ENCODE results near the gene MYOC.
"Not testable (repeated sequence)": the region's sequence is repeated elsewhere in the genome, so short reads cannot be mapped to it uniquely, and the experiment has no call there.

MYOC gene

GRCh38 chr1:171652234-171652822 is at the start of gene MYOC:
MYOC (minus strand) TSS chr1:171652688; CDS start chr1:171652611, 77 bp downstream.
- DNase-seq: no peak

- no peak for DNase-seq
Observed at GRCh38 chr1:171699531-171699930, 47.0 kb upstream of the MYOC start.

- DNase-seq: not testable (repeated sequence)
Observed at GRCh38 chr1:171695772-171696171, 43.3 kb upstream of the MYOC start.

GRCh38 chr1:171693541-171693940 is 41.1 kb upstream of the MYOC start:
- not testable (repeated sequence) for DNase-seq

GRCh38 chr1:171683870-171684269 is 31.4 kb upstream of the MYOC start:
- DNase-seq: no peak

GRCh38 chr1:171680339-171680738 is 27.9 kb upstream of the MYOC start:
- DNase-seq: no peak

- no peak for DNase-seq
Observed at GRCh38 chr1:171676823-171677222, 24.3 kb upstream of the MYOC start.

GRCh38 chr1:171674431-171675405 is 22.2 kb upstream of the MYOC start:
- DNase-seq: no peak

GRCh38 chr1:171670739-171671138 is 18.3 kb upstream of the MYOC start:
- DNase-seq: no peak

GRCh38 chr1:171668372-171668771 is 15.9 kb upstream of the MYOC start:
- no peak for DNase-seq

- no peak for DNase-seq
Observed at GRCh38 chr1:171666114-171666769, 13.8 kb upstream of the MYOC start.

GRCh38 chr1:171664976-171665375 is 12.5 kb upstream of the MYOC start:
- DNase-seq: no peak

- DNase-seq: no peak
Observed at GRCh38 chr1:171663854-171664575, 11.5 kb upstream of the MYOC start.

GRCh38 chr1:171663036-171663853 is 10.8 kb upstream of the MYOC start:
- no peak for DNase-seq

GRCh38 chr1:171661076-171661650 is 8.7 kb upstream of the MYOC start:
- no peak for DNase-seq

- not testable (repeated sequence) for DNase-seq
Observed at GRCh38 chr1:171656206-171656605, 3.7 kb upstream of the MYOC start.

- DNase-seq: no peak
Observed at GRCh38 chr1:171655746-171656116, 3.2 kb upstream of the MYOC start.

- no peak for DNase-seq
Observed at GRCh38 chr1:171654942-171655745, 2.7 kb upstream of the MYOC start.

GRCh38 chr1:171654201-171654941 is 1.9 kb upstream of the MYOC start:
- DNase-seq: no peak

- DNase-seq: no peak
Observed at GRCh38 chr1:171653796-171654195, 1.3 kb upstream of the MYOC start.
